Measurements from ENCODE around the gene AP3S2. TPM values are rescaled to one million over a fixed set of nuclear protein-coding genes. Genes with fewer than 3 reads are reported as not detected.

The AP3S2 gene
- total RNA-seq, 1 donor = 73.0 TPM

GRCh38 chr15:89904519-89904918 lies 10.7 kb upstream of the AP3S2 start:
- DNase-seq (ENCODE audit: low read depth) = no peak
- TF ChIP-seq, protein P1, sequence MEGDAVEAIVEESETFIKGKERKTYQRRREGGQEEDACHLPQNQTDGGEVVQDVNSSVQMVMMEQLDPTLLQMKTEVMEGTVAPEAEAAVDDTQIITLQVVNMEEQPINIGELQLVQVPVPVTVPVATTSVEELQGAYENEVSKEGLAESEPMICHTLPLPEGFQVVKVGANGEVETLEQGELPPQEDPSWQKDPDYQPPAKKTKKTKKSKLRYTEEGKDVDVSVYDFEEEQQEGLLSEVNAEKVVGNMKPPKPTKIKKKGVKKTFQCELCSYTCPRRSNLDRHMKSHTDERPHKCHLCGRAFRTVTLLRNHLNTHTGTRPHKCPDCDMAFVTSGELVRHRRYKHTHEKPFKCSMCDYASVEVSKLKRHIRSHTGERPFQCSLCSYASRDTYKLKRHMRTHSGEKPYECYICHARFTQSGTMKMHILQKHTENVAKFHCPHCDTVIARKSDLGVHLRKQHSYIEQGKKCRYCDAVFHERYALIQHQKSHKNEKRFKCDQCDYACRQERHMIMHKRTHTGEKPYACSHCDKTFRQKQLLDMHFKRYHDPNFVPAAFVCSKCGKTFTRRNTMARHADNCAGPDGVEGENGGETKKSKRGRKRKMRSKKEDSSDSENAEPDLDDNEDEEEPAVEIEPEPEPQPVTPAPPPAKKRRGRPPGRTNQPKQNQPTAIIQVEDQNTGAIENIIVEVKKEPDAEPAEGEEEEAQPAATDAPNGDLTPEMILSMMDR (IDR thresholded peaks at IDR 0.05; ENCODE audit: insufficient read depth, low read depth, low read length) = no peak
- H3K4me3 ChIP-seq (ENCODE audit: low read depth, low read length) = no peak overlapping the region

DNA sequence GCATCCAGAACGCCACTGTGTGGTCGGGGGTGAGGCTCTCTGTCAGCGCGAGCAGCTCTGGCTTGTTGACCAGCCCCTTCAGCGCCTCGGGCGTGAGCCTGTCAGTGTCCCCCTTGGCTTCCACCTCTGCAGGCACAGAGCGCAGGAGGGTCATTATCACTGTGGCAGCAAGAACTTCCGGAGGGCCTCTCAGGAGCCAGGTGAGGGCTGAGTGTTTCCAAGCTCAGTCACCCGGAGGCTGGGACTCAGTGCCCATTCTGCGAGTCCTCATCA lies 10.0 kb upstream of the AP3S2 start:
- TF ChIP-seq, protein P1 (IDR thresholded peaks at IDR 0.05; ENCODE audit: insufficient read depth, low read depth, low read length) = no peak
- DNase-seq (ENCODE audit: low read depth) = no peak
- no peak overlapping the region for H3K4me3 ChIP-seq (ENCODE audit: low read depth, low read length)

DNA sequence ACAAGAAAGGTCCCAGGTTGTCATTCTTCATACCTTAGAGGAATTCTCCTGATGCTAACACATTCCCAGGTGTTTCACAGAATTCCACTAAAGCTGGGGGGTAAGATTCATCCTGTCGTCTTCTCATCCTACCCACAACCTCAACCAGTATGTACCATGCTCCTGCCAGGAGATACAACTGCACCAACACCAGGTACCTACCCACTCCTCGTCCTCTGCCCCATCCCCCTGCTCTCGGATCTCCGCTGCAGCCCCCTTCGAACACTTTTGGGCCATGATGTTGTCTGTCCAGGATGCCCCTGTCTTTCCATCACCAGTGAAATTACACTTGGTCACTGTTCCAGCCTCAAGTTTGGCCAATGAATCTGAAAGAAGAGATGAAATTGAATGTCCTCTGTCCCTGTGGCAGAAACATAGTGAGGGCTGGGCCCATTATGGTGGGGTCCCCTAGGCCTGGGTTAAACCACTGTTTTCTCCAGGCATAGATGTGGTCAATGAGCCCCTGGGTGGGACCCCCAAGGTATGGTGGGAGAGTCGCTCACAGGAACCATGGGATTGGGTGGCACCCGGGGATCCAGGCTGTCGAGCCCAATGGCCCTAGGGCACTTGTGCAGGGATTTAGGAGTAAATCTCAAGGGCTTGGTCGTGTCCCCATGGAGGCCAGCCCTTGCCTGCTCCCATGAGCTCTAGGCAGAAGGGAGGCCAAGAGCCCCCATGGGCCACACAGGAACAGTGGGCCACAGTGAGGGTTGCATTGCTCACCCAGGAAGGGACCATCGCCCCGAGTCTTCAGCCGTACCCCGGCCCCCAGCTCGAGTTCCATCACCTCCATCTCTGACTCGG lies 9.4 kb upstream of the AP3S2 start:
- H3K4me3 ChIP-seq (ENCODE audit: low read depth, low read length) = no peak overlapping the region
- no peak for DNase-seq (ENCODE audit: low read depth)
- TF ChIP-seq, protein P1 (IDR thresholded peaks at IDR 0.05; ENCODE audit: insufficient read depth, low read depth, low read length) = no peak

GRCh38 chr15:89900849-89901248 lies 7.1 kb upstream of the AP3S2 start:
- no peak for DNase-seq (ENCODE audit: low read depth)
- no peak overlapping the region for H3K4me3 ChIP-seq (ENCODE audit: low read depth, low read length)
- TF ChIP-seq, protein P1 (IDR thresholded peaks at IDR 0.05; ENCODE audit: insufficient read depth, low read depth, low read length) = no peak

DNA sequence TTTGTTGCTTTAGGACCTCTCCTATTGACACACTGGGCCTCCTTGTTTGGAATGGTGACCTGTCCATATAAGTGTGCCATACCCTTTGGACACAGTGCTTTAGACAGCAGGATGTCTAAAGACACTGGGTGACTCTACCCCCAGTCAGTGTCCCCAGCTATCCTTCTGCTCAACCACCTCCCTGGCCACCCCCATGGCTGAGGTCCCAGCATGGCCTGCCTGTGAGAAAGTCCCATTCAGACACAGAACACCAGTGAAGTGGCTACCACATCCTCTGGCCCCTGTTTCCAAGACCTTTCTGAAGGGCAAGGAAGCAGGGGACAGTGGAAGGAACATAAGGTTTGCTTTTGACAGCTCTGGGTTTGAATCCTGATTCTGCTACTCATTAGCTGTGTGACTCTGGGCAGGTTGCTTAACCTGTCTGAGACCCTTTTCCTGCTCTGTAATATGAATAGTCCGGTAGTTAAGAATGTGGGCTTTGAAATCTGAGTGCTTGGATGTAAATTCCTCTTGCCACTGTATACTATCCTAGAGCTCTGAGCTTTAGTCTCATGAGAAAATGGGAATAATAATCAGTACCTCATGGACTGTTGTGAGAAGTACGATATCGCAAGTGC lies 6.3 kb upstream of the AP3S2 start:
- H3K4me3 ChIP-seq (ENCODE audit: low read depth, low read length) = no peak overlapping the region
- no peak for DNase-seq (ENCODE audit: low read depth)
- TF ChIP-seq, protein P1 (IDR thresholded peaks at IDR 0.05; ENCODE audit: insufficient read depth, low read depth, low read length) = no peak

DNA sequence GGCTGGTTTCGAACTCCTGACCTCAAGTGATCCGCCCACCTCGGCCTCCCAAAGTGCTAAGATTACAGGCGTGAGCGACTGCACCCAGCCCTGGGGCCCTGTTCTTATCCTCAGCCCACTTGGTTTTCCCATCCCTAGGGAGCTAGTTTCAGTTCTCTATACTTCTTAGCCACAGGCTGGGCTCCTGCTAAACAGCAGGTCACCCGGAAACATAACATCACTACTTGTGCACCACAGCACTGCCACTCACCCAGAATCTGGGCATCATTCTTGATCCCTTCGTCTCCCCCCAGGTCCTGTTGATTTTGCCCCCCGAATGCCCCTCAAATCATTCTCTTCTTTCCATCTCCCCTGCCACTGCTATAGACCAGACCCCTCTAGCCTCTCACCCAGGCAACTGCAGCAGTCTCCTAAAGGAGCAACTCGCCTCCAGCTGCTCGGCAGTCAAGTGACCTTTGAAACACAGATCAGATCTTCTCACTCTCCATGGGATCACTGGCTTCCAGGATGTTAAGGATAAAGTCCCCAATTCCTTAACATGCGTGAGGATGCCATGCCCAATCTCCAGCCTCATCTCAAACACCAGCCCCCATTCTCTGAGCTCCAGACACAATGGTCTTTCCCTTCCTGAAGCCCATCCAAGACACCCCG lies 5.6 kb upstream of the AP3S2 start:
- DNase-seq (ENCODE audit: low read depth) = no peak
- TF ChIP-seq, protein P1 (IDR thresholded peaks at IDR 0.05; ENCODE audit: insufficient read depth, low read depth, low read length) = no peak
- no peak overlapping the region for H3K4me3 ChIP-seq (ENCODE audit: low read depth, low read length)
